ENCODE data around the gene DARS1. TPM values are rescaled to one million over a fixed set of nuclear protein-coding genes. Genes with fewer than 3 reads are reported as not detected.

Gene DARS1
- total and polyA plus RNA-seq, 2 of the 13 experiments (the other 11 are each of a cell fraction or from before 2014, with no cell fraction given): 149 to 230 TPM

- TF ChIP-seq, protein P1, sequence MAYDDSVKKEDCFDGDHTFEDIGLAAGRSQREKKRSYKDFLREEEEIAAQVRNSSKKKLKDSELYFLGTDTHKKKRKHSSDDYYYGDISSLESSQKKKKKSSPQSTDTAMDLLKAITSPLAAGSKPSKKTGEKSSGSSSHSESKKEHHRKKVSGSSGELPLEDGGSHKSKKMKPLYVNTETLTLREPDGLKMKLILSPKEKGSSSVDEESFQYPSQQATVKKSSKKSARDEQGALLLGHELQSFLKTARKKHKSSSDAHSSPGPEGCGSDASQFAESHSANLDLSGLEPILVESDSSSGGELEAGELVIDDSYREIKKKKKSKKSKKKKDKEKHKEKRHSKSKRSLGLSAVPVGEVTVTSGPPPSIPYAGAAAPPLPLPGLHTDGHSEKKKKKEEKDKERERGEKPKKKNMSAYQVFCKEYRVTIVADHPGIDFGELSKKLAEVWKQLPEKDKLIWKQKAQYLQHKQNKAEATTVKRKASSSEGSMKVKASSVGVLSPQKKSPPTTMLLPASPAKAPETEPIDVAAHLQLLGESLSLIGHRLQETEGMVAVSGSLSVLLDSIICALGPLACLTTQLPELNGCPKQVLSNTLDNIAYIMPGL (CRISPR knock-in tag; IDR thresholded peaks at IDR 0.05; ENCODE audit: borderline replicate concordance in 1 of 2, low read depth in 1 of 2): no peak
- TF ChIP-seq PPARG (CRISPR knock-in tag; conservative IDR thresholded peaks at IDR 0.05) (no peak; the same call in 1 of the 2 replicates), TEAD3 (CRISPR knock-in tag; optimal IDR thresholded peaks at IDR 0.05; ENCODE audit: borderline replicate concordance) (peak; percentile 50), ZNF746 (CRISPR knock-in tag; IDR thresholded peaks at IDR 0.05) (no peak), ZKSCAN8 (CRISPR knock-in tag; IDR thresholded peaks at IDR 0.05; ENCODE audit: borderline replicate concordance) (no peak), PAF1 (CRISPR knock-in tag; IDR thresholded peaks at IDR 0.05) (no peak), ZBTB14 (CRISPR knock-in tag; IDR thresholded peaks at IDR 0.05) (no peak), ELF1 (CRISPR knock-in tag; IDR thresholded peaks at IDR 0.05) (no peak), ZNF772 (CRISPR knock-in tag; IDR thresholded peaks at IDR 0.05) (no peak), XBP1 (CRISPR knock-in tag; IDR thresholded peaks at IDR 0.05) (no peak), FOSL2 (CRISPR knock-in tag; IDR thresholded peaks at IDR 0.05) (0 out of 2 replicates have a peak, but pooled peaks have one; percentile 43), MIER2 (CRISPR knock-in tag; IDR thresholded peaks at IDR 0.05) (no peak), ZNF577 (CRISPR knock-in tag; IDR thresholded peaks at IDR 0.05; ENCODE audit: borderline replicate concordance, low read depth) (no peak), ZNF614 (CRISPR knock-in tag; IDR thresholded peaks at IDR 0.05; ENCODE audit: borderline replicate concordance) (no peak), BCL6 (CRISPR knock-in tag; IDR thresholded peaks at IDR 0.05) (peak; percentile 58), HCFC1 (IDR thresholded peaks at IDR 0.05; ENCODE audit: low read depth, low read length) (no peak), ZNF558 (CRISPR knock-in tag; IDR thresholded peaks at IDR 0.05; ENCODE audit: borderline replicate concordance) (no peak), MAX (IDR thresholded peaks at IDR 0.05) (0 out of 2 replicates have a peak, but pooled peaks have one; percentile 22), SSRP1 (CRISPR knock-in tag; IDR thresholded peaks at IDR 0.05) (no peak)
- TF ChIP-seq, protein P2, sequence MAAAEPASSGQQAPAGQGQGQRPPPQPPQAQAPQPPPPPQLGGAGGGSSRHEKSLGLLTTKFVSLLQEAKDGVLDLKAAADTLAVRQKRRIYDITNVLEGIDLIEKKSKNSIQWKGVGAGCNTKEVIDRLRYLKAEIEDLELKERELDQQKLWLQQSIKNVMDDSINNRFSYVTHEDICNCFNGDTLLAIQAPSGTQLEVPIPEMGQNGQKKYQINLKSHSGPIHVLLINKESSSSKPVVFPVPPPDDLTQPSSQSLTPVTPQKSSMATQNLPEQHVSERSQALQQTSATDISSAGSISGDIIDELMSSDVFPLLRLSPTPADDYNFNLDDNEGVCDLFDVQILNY (CRISPR knock-in tag; conservative IDR thresholded peaks at IDR 0.05): no peak
- TF ChIP-seq, protein P3, sequence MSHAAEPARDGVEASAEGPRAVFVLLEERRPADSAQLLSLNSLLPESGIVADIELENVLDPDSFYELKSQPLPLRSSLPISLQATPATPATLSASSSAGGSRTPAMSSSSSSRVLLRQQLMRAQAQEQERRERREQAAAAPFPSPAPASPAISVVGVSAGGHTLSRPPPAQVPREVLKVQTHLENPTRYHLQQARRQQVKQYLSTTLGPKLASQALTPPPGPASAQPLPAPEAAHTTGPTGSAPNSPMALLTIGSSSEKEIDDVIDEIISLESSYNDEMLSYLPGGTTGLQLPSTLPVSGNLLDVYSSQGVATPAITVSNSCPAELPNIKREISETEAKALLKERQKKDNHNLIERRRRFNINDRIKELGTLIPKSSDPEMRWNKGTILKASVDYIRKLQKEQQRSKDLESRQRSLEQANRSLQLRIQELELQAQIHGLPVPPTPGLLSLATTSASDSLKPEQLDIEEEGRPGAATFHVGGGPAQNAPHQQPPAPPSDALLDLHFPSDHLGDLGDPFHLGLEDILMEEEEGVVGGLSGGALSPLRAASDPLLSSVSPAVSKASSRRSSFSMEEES (CRISPR knock-in tag; IDR thresholded peaks at IDR 0.05): no peak
- TF ChIP-seq, protein P4, sequence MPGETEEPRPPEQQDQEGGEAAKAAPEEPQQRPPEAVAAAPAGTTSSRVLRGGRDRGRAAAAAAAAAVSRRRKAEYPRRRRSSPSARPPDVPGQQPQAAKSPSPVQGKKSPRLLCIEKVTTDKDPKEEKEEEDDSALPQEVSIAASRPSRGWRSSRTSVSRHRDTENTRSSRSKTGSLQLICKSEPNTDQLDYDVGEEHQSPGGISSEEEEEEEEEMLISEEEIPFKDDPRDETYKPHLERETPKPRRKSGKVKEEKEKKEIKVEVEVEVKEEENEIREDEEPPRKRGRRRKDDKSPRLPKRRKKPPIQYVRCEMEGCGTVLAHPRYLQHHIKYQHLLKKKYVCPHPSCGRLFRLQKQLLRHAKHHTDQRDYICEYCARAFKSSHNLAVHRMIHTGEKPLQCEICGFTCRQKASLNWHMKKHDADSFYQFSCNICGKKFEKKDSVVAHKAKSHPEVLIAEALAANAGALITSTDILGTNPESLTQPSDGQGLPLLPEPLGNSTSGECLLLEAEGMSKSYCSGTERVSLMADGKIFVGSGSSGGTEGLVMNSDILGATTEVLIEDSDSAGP (CRISPR knock-in tag; IDR thresholded peaks at IDR 0.05; ENCODE audit: borderline replicate concordance): no peak
- TF ChIP-seq, protein P5, sequence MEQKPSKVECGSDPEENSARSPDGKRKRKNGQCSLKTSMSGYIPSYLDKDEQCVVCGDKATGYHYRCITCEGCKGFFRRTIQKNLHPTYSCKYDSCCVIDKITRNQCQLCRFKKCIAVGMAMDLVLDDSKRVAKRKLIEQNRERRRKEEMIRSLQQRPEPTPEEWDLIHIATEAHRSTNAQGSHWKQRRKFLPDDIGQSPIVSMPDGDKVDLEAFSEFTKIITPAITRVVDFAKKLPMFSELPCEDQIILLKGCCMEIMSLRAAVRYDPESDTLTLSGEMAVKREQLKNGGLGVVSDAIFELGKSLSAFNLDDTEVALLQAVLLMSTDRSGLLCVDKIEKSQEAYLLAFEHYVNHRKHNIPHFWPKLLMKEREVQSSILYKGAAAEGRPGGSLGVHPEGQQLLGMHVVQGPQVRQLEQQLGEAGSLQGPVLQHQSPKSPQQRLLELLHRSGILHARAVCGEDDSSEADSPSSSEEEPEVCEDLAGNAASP (CRISPR knock-in tag; IDR thresholded peaks at IDR 0.05; ENCODE audit: borderline replicate concordance): no peak
Measured at GRCh38 chr2:136023416-136023815, 38.0 kb upstream of the DARS1 start (continued).
